K562 (cell line): ENCODE results near the gene TRPV6. TPM values are rescaled to one million over a fixed set of nuclear protein-coding genes. Genes with fewer than 3 reads are reported as not detected.
A peak's percentile ranks its signal among the peaks of the same experiment; 100 is the strongest.

ENCODE experiments used
- CHCHD3 ChIP-seq: fragments of 250-450 bp; sonication (Bioruptor Pico); IDR thresholded peaks from 2 replicates; pipeline ENCODE4 v2.1.2; 2022; ENCODE audit warnings: mild to moderate bottlenecking
- EP300 ChIP-seq: IDR thresholded peaks from 2 replicates; pipeline ENCODE4 v1.6.1; 2012; ENCODE audit warnings: low read length, improper control_type of control experiment
- FOXJ3 ChIP-seq: sonication (generic); formaldehyde crosslinking; IDR thresholded peaks from 2 replicates; pipeline ENCODE4 v1.4.0; 2020; ENCODE audit warnings: mild to moderate bottlenecking, missing genetic modification reagents
- KHSRP ChIP-seq: fragments of 450-650 bp; IDR thresholded peaks from 2 replicates; pipeline ENCODE4 v1.6.1; 2017
- MECOM ChIP-seq: fragments of 250-450 bp; sonication (Bioruptor Pico); IDR thresholded peaks from 2 replicates; pipeline ENCODE4 v1.8.0; 2022; ENCODE audit warnings: inconsistent platforms
- NUFIP1 ChIP-seq: fragments of 450-650 bp; IDR thresholded peaks from 2 replicates; pipeline ENCODE4 v1.6.1; 2018; ENCODE audit not compliant: partially characterized antibody
- SMAD4 ChIP-seq: fragments of 250-450 bp; sonication (Bioruptor Pico); conservative IDR thresholded peaks from 2 replicates; pipeline ENCODE4 v1.8.0; 2021; ENCODE audit warnings: inconsistent platforms, mild to moderate bottlenecking, moderate library complexity
- THRAP3 ChIP-seq: fragments of 450-650 bp; IDR thresholded peaks from 2 replicates; pipeline ENCODE4 v1.6.1; 2016; ENCODE audit warnings: mild to moderate bottlenecking, inconsistent platforms, borderline replicate concordance
- ZNF408 ChIP-seq: fragments of 250-450 bp; sonication (Bioruptor Pico); IDR thresholded peaks from 2 replicates; pipeline ENCODE4 v1.4.0; 2020; ENCODE audit warnings: low read depth, mild to moderate bottlenecking, moderate library complexity
- polyA plus RNA-seq, 8 experiments: library from polyadenylated mRNA; depleted of rRNA in 4 of 8; stranded (reverse) in 5 of 8; unstranded in 3 of 8; fragments of >200 nt; fragmentation: Nextera tagmentation in 2 of 8; fragmentation: Illumina TruSeq in 1 of 8; extraction: Ambion mirVana in 2 of 8; extraction: Trizol in 1 of 8; gene quantifications; 2 replicates each; pipeline versions ENCODE4 v1.2.1 to v1.2.3, GENCODE V29; 2011 to 2014; ENCODE audit warnings: inconsistent platforms in 1 of 8, missing spikeins in 1 of 8
- total RNA-seq, 7 experiments: library from RNA; depleted of rRNA in 6 of 7; stranded (reverse); fragments of >200 nt in 6 of 7; fragmentation: Illumina TruSeq in 2 of 7; extraction: Trizol in 2 of 7; gene quantifications; 2 replicates each; pipeline versions ENCODE4 v1.2.1 to v1.2.3, GENCODE V29; 2011 to 2021; ENCODE audit warnings: low replicate concordance in 1 of 7
- TF ChIP-seq, protein P1 (sequence below), 3 experiments: IDR thresholded peaks in 2 of 3; conservative IDR thresholded peaks in 1 of 3; 2 replicates each; pipeline ENCODE4 v1.5.1; 2011 to 2012; ENCODE audit warnings: low read length in 3 of 3, mild to moderate bottlenecking in 3 of 3, control low read depth in 2 of 3, improper control_type of control experiment in 1 of 3, inconsistent platforms in 1 of 3, low read depth in 1 of 3, mixed read lengths in 1 of 3, moderate library complexity in 1 of 3; ENCODE audit not compliant: insufficient read depth in 2 of 3
- TF ChIP-seq, protein P2 (sequence below), 2 experiments: fragments of 450-650 bp in 1 of 2; sonication (generic) in 1 of 2; formaldehyde crosslinking in 1 of 2; IDR thresholded peaks; 2 replicates each; pipeline versions ENCODE4 v1.7.1 to v1.9.0; 2016 to 2022; ENCODE audit warnings: inconsistent platforms in 1 of 2, mild to moderate bottlenecking in 1 of 2, missing genetic modification reagents in 1 of 2
- TF ChIP-seq, protein P3 (sequence below): fragments of 450-650 bp; formaldehyde crosslinking; IDR thresholded peaks from 2 replicates; pipeline ENCODE4 v1.4.0; 2020; ENCODE audit warnings: mild to moderate bottlenecking
- TF ChIP-seq, protein P4 (sequence below): fragments of 450-650 bp; IDR thresholded peaks from 2 replicates; pipeline ENCODE4 v1.7.1; 2018; ENCODE audit warnings: mild to moderate bottlenecking, low read depth; ENCODE audit not compliant: partially characterized antibody

TRPV6 gene
- total and polyA plus RNA-seq, 9 of the 15 experiments (the other 6 are each of a cell fraction or from before 2014, with no cell fraction given): 0.04 to 0.36 (median 0.11) TPM

DNA sequence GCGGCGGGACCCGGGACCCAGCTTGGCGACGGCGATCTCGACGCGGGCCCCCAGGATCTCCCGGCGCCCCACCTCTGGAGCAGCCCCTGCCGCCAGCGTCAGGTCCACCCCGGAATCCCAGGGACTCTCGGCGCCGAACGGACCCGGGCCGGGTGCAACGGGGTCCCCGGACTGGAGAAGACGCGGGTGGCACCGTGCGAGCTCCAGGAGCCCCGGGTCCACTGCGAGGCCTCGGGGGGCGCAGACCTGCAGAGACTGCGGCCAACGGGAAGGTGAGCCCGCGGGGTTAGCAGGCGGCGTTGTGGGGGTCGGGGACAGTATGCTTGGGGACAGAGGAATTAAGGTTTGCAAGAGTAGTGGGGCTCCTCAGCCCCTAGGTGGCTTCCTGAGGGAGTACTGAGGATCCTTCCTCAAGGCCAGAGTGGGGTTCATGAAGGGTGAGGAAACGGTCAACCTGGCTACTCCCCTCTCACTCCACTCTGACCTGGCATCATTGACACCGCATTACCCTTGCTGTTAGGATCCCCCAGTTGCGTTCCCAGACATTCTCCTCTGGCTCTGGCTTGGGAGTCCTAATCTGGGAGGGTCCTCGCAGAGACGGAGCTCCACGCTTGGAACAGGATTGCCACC, 30.3 kb downstream of the TRPV6 start (continued):
- TF ChIP-seq, protein P1, sequence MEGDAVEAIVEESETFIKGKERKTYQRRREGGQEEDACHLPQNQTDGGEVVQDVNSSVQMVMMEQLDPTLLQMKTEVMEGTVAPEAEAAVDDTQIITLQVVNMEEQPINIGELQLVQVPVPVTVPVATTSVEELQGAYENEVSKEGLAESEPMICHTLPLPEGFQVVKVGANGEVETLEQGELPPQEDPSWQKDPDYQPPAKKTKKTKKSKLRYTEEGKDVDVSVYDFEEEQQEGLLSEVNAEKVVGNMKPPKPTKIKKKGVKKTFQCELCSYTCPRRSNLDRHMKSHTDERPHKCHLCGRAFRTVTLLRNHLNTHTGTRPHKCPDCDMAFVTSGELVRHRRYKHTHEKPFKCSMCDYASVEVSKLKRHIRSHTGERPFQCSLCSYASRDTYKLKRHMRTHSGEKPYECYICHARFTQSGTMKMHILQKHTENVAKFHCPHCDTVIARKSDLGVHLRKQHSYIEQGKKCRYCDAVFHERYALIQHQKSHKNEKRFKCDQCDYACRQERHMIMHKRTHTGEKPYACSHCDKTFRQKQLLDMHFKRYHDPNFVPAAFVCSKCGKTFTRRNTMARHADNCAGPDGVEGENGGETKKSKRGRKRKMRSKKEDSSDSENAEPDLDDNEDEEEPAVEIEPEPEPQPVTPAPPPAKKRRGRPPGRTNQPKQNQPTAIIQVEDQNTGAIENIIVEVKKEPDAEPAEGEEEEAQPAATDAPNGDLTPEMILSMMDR (IDR thresholded peaks at IDR 0.05 in 2 of 3, conservative IDR thresholded peaks at IDR 0.05 in 1 of 3; ENCODE audit: insufficient read depth in 2 of 3, low read depth in 1 of 3, low read length in 3 of 3): peak in 1 of 3 experiments; percentile 35; a peak in 3 of 6 replicates
- TF ChIP-seq, protein P2, sequence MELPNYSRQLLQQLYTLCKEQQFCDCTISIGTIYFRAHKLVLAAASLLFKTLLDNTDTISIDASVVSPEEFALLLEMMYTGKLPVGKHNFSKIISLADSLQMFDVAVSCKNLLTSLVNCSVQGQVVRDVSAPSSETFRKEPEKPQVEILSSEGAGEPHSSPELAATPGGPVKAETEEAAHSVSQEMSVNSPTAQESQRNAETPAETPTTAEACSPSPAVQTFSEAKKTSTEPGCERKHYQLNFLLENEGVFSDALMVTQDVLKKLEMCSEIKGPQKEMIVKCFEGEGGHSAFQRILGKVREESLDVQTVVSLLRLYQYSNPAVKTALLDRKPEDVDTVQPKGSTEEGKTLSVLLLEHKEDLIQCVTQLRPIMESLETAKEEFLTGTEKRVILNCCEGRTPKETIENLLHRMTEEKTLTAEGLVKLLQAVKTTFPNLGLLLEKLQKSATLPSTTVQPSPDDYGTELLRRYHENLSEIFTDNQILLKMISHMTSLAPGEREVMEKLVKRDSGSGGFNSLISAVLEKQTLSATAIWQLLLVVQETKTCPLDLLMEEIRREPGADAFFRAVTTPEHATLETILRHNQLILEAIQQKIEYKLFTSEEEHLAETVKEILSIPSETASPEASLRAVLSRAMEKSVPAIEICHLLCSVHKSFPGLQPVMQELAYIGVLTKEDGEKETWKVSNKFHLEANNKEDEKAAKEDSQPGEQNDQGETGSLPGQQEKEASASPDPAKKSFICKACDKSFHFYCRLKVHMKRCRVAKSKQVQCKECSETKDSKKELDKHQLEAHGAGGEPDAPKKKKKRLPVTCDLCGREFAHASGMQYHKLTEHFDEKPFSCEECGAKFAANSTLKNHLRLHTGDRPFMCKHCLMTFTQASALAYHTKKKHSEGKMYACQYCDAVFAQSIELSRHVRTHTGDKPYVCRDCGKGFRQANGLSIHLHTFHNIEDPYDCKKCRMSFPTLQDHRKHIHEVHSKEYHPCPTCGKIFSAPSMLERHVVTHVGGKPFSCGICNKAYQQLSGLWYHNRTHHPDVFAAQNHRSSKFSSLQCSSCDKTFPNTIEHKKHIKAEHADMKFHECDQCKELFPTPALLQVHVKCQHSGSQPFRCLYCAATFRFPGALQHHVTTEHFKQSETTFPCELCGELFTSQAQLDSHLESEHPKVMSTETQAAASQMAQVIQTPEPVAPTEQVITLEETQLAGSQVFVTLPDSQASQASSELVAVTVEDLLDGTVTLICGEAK (IDR thresholded peaks at IDR 0.05): 0 out of 2 replicates have a peak, but pooled peaks have one; percentile 14
- TF ChIP-seq, protein P2 (CRISPR knock-in tag; IDR thresholded peaks at IDR 0.05): no peak
- TF ChIP-seq, protein P3, sequence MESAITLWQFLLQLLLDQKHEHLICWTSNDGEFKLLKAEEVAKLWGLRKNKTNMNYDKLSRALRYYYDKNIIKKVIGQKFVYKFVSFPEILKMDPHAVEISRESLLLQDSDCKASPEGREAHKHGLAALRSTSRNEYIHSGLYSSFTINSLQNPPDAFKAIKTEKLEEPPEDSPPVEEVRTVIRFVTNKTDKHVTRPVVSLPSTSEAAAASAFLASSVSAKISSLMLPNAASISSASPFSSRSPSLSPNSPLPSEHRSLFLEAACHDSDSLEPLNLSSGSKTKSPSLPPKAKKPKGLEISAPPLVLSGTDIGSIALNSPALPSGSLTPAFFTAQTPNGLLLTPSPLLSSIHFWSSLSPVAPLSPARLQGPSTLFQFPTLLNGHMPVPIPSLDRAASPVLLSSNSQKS (CRISPR knock-in tag): no peak
- TF ChIP-seq ZNF408 (no peak), CHCHD3 (CRISPR knock-in tag) (no peak), EP300 (no peak), KHSRP (no peak), NUFIP1 (no peak), THRAP3 (no peak), SMAD4 (CRISPR knock-in tag) (no peak), MECOM (CRISPR knock-in tag) (no peak), FOXJ3 (CRISPR knock-in tag) (no peak)
- TF ChIP-seq, protein P4, sequence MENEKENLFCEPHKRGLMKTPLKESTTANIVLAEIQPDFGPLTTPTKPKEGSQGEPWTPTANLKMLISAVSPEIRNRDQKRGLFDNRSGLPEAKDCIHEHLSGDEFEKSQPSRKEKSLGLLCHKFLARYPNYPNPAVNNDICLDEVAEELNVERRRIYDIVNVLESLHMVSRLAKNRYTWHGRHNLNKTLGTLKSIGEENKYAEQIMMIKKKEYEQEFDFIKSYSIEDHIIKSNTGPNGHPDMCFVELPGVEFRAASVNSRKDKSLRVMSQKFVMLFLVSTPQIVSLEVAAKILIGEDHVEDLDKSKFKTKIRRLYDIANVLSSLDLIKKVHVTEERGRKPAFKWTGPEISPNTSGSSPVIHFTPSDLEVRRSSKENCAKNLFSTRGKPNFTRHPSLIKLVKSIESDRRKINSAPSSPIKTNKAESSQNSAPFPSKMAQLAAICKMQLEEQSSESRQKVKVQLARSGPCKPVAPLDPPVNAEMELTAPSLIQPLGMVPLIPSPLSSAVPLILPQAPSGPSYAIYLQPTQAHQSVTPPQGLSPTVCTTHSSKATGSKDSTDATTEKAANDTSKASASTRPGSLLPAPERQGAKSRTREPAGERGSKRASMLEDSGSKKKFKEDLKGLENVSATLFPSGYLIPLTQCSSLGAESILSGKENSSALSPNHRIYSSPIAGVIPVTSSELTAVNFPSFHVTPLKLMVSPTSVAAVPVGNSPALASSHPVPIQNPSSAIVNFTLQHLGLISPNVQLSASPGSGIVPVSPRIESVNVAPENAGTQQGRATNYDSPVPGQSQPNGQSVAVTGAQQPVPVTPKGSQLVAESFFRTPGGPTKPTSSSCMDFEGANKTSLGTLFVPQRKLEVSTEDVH: no peak
